ENCODE results near the gene TBL1XR1.
"Not testable (repeated sequence)": the region's sequence is repeated elsewhere in the genome, so short reads cannot be mapped to it uniquely, and the experiment has no call there.

Gene TBL1XR1

DNA sequence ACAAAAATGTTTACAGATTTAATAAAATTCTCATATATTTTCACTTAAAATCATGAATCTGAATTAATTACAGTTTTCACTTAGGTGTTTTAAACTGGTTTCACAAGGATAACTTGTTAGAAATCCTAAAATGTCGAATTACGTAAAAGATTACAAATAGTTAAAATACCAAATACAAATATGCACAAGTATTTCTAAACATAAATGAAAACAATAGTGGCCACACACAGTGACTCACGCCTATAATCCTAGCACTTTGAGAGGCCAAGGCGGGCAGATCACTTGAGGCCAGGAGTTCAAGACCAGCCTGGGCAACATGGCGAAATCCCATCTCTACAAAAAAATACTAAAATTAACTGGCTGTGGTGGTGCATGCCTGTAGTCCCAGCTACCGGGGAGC lies 10.9 kb upstream of the TBL1XR1 start:
- no peak for DNase-seq (ENCODE audit: low spot score)

DNA sequence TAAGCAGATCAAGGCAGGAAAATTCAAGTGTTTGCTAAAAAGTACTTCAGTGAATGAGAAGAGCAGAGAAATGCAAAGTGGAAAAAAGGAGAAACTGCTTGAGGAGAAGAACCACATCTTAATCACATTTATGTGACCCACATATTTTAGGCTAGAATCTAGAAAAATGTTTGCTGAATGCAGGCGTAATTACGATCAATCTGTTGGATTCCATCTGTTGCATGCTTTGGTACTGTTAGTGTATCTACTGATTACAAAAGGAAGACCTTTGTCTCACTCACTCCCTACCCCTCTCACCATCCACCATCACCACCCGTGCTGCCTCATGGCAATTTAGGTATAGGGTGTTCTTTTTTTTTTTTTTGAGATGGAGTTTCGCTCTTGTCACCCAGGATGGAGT lies 9.7 kb upstream of the TBL1XR1 start:
- DNase-seq (ENCODE audit: low spot score) = no peak

DNA sequence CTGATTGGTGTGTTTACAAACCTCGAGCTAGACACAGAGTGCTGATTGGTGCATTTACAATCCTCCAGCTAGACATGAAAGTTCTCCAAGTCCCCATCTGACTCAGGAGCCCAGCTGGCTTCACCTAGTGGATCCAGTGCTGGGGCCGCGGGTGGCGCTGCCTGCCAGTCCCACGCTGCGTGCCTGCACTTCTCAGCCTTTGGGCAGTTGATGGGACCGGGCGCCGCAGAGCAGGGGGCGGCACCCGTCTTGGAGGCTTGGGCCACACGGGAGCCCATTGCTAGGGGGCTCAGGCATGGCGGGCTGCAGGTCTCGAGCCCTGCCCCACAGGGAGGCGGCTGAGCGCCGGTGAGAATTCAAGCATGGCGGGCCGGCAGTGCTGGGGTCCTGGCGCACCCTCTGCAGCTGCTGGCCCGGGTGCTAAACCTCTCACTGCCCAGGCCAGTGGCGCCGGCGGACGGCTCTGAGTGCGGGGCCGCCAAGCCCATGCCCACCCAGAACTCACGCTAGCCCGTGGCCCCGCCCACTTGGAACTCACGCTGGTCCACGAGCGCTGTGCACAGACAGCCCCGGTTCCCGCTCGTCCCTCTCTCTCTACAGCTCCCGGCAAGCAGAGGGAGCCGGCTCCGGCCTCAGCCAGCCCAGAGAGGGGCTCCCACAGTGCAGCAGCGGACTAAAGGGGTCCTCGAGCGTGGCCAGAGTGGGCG lies 6.6 kb upstream of the TBL1XR1 start:
- no peak for DNase-seq (ENCODE audit: low spot score)

DNA sequence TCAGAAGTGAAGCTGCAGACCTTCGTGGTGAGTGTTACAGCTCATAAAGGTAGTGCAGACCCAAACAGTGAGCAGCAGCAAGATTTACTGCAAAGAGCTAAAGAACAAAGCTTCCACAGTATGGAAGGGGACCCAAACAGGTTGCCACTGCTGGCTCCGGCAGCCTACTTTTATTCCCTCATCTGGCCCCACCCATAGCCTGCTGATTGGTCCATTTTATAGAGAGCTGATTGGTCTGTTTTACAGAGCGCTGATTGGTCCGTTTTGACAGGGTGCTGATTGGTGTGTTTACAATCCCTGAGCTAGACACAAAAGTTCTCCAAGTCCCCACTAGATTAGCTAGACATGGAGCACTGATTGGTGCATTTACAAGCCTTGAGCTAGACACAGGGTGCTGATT lies 5.7 kb upstream of the TBL1XR1 start:
- not testable (repeated sequence) for DNase-seq (ENCODE audit: low spot score)

DNA sequence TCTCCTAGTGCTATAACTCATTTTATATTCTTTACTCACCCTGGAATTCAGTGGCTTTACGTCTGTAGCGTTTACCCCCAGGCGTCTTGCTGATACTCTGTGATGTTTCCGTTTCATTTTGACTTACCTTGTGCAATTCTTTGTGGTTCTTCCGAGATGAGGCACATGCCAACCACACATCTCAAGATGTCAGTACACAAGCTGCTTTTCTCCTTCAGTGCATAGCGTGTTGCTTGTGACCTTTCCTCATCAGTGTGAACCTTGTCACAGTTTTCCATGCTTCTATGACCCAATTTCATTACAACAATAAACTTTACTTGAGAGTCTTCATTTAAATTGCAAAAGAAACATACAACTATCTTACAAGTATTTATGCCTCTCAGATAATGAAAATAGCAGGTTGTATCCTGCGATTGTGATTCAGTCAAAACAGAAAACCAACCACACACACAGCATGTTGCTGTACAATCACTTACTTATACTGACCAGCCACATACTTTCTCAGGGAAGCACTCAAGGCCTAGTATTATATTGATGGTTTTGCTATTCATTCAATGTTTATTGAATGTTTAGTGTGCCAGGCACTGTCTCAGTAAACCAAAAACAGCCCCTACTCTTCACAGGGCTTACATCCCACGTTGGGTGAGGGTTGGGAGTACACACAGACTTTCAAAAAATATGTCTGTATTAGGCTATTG lies 4.6 kb upstream of the TBL1XR1 start:
- peak; percentile 31 for DNase-seq (ENCODE audit: low spot score)

DNA sequence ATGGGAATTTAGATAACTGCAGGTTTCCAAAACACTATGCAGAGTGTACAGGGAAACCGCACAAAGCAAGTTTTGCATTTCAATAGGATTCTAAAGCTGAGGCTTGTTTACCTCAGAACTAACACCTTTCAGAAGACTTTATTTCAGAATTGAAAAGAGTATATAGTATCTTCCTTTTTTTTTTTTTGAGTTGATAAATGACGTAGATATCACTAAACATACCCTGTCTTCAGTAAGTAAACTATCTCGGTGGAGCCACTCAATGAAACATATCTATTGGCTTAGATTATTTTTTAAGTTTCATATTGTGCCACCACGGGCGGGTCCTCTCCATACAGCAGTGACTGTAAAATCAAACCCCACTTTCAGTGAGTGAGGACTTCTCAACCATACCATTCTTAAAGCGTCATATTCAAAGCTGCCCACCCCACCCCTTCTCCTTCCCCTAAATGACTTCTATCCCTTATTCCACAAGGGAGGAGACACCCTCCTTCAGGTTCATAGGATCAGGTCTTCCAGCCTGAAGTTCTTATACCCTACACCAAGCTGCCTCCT lies 2.0 kb upstream of the TBL1XR1 start:
- no peak for DNase-seq (ENCODE audit: low spot score)

DNA sequence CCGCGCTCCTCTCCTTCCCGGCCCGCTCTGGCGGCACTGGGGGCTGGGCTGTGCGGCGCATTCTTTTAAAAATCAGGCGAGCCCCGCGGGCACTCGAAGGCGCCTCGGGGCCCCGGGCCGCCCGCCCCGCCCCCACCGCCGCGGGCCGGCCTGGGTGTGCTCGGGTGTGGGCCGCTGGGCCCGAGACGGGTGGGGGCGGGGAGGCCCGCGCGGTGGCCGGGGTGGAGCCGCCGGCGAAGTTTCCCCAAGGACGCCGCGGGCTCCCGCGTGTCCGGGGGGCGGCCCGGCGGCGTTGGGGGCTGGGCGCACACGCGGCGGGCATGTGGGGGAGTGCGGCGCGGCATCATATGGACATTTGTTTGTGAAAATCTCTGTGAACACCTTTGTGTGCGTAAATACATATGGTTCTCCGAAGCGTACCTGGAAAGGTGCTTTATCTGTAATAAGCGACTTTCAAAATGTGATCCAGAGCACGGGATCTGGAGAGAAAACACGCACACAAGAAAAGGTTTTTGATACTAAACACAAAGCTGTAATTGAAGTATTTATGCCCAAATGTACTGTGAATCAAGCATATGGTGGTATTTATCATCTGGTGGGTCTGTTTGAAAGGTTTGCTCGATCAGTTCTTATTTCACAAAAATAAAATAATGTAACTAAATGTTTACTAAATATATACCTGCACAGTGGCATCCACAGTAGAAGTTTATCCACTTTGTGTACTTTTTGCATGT lies 612 bp upstream of the TBL1XR1 start:
- DNase-seq (ENCODE audit: low spot score) = peak; percentile 80

DNA sequence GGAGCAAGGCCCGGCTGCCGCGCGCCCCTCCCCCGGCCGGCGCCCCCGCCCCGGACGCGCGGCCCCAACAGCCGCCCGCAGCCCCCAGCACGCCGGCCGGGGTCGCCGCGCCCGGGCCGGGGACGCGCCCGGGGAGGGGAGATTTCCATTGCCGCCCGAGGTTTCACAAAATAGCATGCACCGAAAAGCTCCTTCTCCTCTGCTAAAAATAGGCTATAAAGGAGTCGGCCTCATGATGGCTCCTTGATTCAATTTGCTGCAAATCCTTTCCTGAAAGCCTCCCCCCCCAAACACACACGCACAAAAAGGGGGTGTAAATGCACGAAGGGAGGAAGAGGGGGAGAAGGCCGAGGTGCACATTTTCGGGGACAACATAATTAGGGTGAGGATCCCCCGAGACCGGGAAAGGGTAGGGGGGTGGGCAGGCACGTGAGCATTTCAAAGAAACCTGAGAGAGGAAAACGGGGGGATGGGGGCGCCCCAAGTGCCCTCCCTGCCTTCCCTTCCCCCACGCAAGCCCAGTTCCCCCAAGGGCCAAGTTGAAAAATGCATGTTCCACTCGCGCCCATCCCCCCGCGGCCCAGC lies 734 bp downstream of the TBL1XR1 start:
- peak; percentile 66 for DNase-seq (ENCODE audit: low spot score)

DNA sequence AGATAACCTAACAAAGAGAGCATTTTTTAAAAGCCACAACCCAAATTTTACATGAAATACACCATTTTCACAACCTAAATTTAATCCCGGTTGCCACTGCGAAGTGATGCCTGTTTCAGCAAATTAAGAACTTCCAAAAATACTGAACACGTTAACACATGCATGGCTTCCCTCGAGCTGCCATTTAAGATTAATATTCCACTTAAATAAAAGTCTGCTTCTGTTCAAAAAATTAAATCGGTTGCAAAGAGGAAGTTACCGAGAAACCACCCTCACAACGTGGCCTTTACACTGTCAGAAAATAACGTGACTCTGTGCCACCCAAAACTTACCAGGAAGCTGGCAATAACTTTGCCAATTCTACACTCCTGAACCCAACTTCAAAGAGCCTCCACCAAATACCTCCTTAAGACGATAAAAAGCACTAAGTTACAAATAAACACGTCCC lies 1.2 kb downstream of the TBL1XR1 start:
- DNase-seq (ENCODE audit: low spot score) = no peak

DNA sequence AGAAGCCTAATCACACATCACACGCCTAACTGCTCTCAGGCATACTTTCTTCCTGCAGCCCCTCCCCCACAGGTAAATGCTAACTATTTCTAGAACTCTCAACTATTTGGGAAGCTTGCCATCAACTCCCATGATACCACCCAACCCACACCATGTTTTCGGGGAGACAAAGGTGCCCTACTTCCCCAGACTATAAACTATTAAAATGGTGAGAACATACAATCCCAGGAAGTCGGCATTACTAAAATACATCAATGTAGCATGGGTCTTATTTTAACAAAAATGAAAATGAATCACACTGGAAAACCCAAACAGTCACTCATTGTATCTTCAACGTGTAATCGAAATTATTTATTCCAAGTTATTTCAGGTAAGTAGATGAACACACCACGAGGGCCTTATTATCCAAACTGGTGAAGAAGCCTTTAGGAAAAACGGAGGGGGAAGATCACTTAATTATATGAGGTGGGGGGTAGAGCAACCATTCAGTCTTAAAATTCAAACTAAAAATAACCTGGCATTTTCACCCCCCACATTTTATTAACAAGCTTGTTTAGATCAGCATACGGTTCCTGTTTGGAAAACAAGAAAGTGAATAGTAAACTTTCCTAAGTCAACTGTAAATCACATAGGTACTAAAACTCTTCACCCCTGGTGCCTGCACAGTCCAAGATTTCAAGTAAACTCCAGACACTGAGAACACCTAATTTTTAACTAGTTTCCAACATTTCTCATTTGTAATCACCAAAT lies 1.9 kb downstream of the TBL1XR1 start:
- DNase-seq (ENCODE audit: low spot score) = no peak

DNA sequence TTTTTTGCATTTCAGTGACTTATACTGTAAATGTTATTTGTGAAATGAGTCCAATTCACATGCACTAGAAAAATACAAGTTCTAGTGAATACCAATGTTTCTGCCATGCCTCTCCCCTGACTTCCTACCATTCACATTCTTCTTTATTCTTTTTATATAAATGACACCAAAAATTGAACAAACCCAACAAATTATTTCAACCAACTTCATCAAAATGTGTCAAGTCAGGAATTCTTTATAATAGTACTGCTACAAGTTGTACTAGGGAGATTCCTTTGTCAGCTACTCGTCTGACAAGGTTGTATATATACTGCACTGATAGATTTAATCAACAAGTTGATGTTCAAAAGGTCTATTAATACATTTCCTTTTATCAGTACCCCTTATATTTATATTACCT lies 3.0 kb downstream of the TBL1XR1 start:
- DNase-seq (ENCODE audit: low spot score) = no peak

DNA sequence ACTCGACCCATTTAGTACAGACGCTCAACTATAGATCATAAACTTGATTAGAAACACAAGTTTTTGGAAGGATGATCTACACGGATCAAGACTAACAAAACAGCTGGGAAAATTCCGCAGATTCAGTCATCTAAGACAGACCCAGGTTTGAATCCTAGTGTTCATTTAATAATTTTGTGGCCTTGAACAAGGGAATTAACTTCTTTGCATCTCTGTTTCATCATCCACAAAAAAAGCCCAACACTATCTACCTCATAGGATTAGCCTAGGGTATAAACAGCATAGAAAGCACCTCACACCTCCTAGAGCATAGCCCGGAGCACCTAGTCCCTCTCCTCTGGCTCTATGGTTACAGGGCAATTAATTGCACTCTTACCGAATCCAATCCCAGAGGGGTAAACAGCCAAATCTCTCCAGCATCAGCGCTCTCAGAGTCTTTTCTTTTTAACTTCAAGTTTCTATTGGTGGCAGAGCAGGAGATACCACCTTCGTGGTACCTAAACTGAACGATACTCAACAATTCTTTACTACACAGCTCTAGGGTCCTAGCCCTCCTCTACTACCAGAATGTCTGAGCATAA lies 3.5 kb downstream of the TBL1XR1 start:
- no peak for DNase-seq (ENCODE audit: low spot score)

DNA sequence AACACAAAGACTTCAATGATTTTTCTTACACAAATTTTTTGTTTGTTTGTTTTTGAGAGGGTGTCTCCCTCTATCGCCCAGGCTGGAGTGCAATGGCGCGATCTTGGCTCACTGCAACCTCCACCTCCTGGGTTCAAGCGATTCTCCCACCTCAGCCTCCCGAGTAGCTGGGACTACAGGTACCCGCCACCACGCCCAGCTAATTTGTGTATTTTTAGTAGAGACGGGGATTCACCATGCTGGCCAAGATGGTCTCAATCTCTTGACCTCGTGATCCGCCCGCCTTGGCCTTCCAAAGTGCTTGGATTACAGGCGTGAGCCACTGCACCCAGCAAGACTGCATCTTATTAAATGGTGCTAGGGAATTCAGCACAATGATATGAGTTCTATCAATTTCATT lies 4.0 kb downstream of the TBL1XR1 start:
- not testable (repeated sequence) for DNase-seq (ENCODE audit: low spot score)

DNA sequence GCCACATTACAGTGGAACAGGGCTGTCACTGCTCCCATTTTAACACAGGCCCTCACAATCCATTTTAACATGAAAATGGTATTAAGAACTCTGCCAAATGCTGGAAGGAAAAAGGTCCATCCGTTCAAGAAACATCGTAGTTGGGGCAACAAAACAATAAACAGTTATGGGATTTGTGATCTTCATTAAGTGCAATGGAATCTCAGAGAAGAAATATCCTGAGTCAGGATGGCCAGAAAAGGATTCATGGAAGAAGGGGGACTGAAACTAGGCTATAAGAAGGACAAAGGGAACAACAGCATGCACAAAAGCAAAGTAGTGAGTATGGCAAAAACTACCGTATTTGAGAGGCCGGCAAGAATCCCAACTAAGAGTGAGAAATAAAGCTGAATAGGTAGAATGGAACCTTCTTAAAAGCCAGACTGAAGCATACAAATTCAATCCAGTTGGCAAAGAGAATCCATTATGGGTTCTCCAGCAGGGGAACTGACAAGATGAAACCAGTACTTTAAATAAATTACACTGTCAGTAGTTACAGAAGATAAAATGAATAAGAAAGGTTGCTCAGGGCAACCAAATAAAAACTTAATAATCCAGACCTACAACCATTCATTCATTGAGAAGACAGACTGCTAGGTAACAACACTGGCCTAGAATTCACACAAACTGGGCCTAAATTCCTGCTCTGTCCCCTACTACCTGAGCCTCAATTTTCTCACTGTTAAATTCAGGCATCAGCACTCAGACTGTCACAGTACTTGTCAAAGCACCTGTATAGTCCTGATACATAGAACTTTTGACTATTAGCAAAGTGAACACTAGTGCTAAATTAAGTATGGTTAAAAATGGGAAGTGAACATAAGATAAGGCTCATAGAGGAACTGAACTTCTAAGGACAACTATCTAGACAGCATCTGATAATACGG lies 6.3 kb downstream of the TBL1XR1 start:
- DNase-seq (ENCODE audit: low spot score) = peak; percentile 28

DNA sequence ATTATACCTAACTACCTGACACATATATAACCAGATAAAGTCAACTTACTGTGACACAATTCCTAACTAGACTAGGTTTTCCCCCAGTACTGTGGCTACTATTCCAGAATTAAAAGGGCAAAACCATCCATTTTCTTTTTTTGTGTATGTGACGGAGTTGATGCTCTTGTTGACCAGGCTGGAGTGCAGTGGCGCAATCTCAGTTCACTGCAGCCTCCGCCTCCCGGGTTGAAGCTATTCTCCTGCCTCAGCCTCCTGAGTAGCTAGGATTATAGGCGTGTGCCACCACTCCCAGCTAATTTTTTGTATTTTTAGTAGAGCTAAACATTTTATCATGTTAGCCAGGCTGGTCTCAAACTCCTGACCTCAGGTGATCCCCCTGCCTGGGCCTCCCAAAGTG lies 7.1 kb downstream of the TBL1XR1 start:
- DNase-seq (ENCODE audit: low spot score) = not testable (repeated sequence)

DNA sequence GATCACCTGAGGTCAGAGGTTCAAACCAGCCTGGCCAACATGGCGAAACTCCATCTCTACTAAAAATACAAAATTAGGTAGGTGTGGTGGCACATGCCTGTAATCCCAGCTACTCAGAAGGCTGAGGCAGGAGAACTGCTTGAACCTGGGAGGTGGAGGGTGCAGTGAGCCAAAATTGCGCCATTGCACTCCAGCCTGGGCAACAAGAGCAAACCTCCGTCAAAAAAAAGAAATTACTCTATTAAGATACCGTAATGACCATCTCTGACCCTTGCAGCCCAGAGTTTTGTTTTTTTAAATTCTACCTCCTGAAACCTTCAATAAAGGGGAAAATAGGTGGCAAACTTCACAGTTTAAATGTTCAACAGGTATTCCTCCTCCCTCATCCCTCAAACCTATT lies 9.0 kb downstream of the TBL1XR1 start:
- not testable (repeated sequence) for DNase-seq (ENCODE audit: low spot score)

DNA sequence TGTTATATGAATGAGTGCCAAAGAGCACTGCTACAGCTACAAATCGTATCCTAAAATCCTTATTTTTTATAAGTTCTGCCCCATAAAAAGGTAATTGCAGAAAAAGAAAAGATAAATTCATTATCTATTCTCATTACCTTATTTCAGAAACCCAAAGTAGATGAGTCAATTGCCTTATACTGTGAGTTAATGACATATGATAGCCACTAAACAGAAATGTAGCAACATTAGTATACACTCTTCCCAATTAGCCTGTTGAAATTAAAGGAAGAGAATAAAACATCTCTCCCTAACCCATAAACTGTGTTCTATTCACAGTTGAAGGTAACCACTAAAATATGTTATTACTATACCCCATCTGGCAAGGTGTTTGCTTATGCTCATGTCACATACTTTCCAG lies 11.0 kb downstream of the TBL1XR1 start:
- DNase-seq (ENCODE audit: low spot score) = no peak

DNA sequence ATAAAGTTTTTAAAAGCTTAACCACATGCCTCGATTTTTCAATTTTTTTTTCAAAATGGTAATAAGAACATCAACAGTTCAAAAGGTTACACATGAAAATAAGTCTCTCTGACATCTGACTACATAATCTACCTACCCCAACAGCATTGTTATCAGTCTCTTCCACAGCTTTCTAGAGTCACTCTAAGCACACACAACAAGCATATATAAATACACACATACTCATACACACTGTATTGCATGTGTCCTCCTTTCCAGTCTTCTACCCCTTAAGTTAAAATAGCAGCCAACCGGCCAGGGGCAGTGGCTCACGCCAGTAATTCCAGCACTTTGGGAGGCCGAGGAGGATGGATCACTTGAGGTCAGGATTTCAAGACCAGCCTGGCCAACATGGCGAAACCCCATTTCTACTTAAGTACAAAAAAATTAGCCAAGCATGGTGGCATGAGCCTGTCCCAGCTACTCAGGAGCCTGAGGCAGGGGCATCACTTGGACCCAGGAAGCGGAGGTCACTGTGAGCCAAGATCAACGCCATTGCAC lies 12.2 kb downstream of the TBL1XR1 start:
- DNase-seq (ENCODE audit: low spot score) = no peak

DNA sequence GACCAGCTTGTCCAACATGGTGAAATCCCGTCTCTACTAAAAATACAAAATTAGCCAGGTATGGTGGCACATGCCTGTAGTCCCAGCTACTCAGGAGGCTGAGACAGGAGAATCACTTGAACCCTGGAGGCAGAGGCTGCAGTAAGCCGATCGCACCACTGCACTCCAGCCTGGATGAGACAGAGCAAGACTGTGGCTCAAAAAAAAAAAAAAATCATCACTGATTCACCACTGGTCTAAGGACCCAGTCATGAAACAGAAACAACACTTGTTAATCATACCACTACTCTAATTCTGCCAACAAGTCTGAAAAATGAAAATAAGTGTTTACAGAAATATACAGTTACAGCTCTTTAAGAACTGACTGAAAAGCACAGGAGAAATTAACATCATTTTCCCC lies 12.7 kb downstream of the TBL1XR1 start:
- not testable (repeated sequence) for DNase-seq (ENCODE audit: low spot score)

DNA sequence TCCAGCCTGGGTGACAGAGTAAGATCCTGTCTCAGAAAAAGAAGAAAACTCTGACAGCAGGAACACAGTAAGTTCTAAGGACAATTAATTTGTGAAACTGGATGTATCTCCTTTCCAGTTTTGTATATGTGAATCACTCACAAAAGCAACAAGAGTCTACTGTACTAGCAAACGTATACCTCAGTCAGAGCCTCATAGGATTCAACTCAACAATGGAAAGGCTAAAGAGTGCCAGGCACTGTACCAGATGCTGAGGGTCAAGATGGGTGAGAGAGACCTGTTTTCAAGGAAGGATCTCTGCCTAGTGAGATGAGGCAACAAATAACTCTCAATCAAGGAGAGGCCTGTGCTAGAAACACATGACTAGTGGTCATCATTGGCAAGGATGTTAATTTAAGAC lies 14.9 kb downstream of the TBL1XR1 start:
- no peak for DNase-seq (ENCODE audit: low spot score)
